HG03280 (cell line): ENCODE data around the gene SLC27A3.
"Not testable (repeated sequence)": the region's sequence is repeated elsewhere in the genome, so short reads cannot be mapped to it uniquely, and the experiment has no call there.

ENCODE experiments used
- ATAC-seq: cut with Tn5 transposase; IDR thresholded peaks from one replicate; pipeline ENCODE4 v1.9.1; 2021; ENCODE audit warnings: mild to moderate bottlenecking, moderate library complexity; ENCODE audit not compliant: unreplicated experiment

Gene SLC27A3

DNA sequence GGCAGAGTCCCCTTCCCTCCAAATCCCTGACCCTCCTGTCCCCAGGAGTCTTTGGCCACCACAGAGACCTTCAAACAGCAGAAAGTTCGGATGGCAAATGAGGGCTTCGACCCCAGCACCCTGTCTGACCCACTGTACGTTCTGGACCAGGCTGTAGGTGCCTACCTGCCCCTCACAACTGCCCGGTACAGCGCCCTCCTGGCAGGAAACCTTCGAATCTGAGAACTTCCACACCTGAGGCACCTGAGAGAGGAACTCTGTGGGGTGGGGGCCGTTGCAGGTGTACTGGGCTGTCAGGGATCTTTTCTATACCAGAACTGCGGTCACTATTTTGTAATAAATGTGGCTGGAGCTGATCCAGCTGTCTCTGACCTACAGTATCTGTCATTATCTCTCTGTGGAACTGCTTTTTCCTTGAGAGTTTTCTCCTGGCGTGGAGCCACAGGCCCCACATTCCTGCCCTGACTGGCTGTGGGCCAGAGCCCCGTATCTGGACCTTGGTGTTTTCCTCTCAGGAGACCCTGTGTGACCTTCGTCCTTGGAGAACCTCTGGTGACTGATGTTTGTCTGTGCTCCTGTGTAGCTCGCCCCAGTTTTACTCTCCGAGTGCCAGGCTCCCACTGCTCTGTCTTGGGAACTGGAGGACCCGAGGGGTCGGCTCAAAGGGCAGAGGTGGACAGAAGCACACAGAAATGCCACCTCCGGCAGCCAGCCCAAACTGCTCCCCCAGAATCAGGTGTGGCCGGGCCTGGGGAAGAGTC lies 4.8 kb downstream of the SLC27A3 start:
- no peak for ATAC-seq

GRCh38 chr1:153780551-153780950 lies 5.3 kb downstream of the SLC27A3 start:
- no peak for ATAC-seq

DNA sequence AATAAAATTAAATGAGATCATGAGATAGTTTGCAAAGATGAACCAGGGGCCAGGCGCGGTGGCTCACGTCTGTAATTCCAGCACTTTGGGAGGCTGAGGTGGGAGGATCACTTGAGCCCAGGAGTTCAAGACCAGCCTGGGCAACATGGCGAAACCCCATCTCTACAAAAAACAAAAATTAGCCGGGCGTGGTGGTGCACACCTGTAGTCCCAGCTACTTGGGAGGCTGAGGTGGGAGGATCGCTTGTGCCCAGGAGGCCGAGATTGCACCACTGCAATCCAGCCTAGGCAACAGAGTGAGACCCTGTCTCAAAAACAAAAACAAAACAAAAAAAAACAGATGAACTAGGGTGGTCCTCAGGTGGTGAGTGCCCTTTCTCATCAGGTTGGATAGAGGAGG lies 7.4 kb downstream of the SLC27A3 start:
- ATAC-seq: not testable (repeated sequence)

DNA sequence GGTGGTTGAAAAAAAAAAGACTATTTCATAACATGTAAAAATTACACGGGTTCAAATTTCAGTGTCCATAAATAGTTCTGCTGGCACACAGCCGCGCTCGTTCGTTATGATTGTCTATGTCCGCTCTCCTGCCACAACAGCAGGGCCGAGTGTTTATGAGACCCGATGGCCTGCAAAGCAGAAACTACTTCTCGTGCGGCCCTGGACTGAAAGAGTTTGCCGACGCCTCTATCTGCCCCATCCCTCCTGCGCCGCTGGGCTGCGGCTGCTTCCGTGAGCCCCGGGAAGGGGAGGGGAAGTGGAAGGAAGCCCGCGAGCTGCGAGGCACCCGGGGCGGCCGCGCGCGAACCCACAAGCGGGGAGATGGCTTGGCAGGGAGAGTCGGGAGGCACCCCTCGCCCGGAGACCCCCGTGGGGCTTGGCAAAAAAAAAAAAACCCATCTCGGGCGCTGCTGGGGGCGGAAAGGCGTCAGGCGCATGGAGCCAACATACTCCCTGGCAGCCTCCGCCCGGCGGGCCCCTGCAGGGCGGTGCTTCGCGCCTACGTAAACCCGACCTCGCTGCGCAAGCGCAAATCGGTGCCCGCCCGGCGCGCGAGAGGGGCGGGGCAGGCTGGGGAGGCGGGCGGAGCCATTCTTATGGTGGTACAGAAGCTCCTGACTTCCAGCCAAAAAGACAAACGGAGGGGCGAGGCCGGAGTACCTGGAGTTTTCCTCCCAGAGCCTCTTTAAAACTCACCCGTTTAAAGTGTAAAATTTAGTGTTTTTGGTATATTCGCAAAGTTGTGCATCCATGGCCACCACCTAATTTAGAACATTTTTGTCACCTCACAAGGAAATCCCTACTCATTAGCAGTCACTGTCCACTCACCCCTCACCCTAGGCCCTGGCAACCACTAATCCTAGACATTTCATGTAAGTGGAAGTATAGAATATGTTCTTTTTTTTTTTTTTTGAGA lies 8.3 kb downstream of the SLC27A3 start:
- ATAC-seq: peak; percentile 93

DNA sequence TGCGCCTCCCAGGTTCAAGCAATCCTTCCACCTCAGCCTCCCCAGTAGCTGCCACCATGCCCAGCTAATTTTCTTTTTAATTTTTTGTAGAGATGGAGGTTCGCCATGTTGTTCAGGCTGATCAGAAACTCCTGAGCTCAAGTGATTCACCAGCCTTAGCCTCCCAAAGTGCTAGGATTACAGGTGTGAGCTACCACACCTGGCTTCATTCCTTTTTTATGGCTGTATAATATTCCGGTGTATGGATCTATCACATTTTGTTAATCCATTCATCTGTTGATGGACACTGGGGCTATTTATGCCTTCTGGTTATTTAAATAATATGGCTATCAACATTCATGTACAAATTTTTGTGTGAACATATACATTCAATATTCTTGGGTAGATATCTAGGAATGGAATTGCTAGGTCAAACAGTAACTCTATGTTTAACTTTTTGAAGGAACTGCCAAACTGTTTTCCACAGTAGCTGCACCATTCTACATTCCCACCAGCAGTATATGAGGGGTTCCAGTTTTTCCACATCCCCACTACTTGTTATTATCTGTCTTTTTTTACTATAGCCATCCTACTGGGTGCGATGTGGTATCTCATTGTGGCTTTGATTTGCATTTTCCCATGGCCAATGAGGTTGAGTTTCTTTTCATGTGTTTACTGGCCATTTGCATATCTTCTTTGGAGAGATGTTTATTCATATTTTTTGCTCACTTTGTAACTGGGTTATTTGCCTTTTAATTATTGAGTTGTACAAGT lies 11.0 kb downstream of the SLC27A3 start:
- ATAC-seq: no peak

- no peak for ATAC-seq
Observed at GRCh38 chr1:153789478-153790034, 14.3 kb downstream of the SLC27A3 start.

DNA sequence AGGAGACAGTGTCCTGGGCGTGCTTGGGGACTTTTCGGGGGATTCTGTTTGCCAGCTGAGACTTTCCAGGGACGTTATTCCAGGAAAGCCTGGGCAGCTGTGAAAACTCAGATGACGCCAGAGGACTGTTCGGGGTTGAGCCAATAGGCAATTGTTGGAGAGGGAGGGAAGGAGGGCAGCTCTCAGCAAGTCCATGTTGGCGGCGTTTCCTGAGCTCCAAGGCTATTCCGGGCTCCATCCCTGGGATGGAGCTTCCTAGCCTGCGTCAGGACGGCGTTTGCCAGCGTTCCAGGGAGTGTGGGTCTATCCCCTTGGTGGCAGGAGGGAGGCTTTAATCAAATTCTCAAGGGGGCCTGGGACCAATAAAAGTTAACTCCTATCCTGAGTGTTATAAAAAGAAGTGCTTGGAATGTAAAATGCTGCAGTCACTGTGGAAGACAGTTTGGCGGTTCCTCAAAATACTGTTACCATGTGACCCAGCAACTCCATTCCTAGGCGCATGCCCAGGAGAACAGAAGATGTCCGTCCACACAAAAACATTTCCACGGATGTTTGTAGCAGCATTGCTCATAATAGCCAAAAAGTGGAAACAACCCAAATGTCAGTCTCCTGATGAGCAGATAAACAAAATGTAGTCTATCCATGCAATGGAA lies 15.2 kb downstream of the SLC27A3 start:
- peak; percentile 4 for ATAC-seq

DNA sequence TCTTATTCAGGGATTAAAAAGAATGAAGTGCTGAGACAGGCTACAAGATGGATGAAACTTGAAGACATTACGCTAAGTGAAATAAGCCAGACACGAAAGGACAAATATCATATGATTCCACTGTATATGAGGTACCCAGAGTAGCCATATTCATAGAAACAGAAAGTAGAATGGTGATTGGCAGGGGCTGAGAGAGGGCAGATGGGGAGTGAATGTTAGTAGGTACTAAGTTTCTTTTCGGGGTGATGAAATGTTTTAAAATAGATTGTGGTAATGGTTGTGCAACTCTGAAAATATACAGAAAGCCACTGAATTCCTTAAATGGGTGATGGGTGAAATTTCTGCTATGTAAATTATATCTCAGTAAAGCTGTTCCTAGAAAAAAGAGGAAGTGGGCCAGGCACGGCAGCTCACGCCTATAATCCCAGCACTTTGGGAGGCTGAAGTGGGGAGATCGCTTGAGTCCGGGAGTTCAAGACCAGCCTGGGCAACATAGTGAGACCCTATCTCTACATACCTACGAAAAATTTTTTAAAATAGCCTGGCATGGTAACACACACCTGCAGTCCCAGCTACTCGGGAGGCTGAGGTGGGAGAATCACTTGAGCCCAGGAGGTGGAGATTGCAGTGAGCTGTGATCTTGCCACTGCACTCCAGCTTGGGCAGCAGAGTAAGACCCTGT lies 15.9 kb downstream of the SLC27A3 start:
- peak; percentile 87 for ATAC-seq

- ATAC-seq: peak; percentile 12
Observed at GRCh38 chr1:153791648-153792253, 16.5 kb downstream of the SLC27A3 start.

DNA sequence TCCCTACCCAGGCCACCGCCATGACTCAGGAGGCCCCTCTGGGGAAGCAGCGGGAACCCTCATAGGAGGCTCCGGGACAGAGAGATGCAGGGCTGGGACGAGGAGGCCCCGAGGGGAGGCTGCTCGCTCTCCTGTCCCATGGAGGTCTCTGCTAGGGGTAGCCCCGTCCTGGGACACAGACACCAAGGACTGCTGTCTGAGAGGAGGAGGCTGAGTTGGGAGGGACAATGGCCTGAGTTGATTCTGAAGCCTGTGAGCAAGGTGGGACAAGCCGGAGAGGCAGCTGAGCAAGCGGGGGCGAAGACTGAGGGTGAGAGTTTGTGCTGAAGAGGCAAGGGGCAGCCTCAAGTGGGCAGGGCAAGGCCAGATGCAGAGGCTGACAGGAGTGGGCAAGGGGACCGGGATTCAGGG lies 17.4 kb downstream of the SLC27A3 start:
- no peak for ATAC-seq

DNA sequence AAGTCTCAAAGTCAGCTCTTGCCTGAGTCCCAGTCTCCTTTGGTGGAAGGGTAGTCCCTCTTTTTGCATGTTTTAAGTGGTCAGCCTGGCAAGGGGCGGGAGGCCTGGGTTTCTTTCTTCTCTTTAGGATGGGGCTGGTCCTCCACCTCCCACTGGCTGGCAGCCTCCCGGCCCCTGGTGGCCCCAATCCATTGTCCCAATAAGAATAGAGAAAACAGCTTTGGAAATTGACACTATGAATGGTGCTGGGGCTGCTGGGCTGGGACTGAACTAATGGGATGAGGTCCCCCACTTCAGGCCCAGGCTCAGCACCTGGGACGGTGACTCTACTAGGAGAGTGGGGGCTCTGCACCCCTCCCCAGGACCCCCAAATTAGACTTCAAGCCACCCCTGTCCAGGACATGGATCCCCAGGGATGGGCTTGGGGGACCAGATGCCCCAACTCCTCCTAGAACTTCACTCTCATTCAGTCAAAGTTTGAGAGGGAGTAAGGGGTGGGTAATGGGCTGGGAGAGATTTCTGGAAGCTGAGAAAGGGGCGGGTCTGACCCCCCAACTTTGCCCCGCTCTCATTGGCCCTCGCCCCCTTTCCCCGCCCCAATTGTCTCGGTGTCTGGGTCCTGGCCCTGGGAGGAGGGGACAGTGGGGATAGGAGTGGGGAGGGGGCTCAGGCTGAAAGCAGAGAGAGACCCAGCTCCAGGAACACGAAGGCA lies 18.2 kb downstream of the SLC27A3 start:
- no peak for ATAC-seq

GRCh38 chr1:153793973-153794615 lies 18.9 kb downstream of the SLC27A3 start:
- ATAC-seq: no peak

GRCh38 chr1:153794624-153795329 lies 19.6 kb downstream of the SLC27A3 start:
- ATAC-seq: no peak

GRCh38 chr1:153795330-153795837 lies 20.2 kb downstream of the SLC27A3 start:
- no peak for ATAC-seq

- no peak for ATAC-seq
Observed at GRCh38 chr1:153795934-153796785, 21.0 kb downstream of the SLC27A3 start.
